Stimulated activated CD8-positive, alpha-beta memory T cell treated with anti-CD3 and anti-CD28 coated beads, Interleukin-7, amount 100 ng/mL, for 48 hours (primary cell): ENCODE data around the gene GPR15LG.
"Not testable (repeated sequence)": the region's sequence is repeated elsewhere in the genome, so short reads cannot be mapped to it uniquely, and the experiment has no call there.

Source experiments
- DNase-seq, 2 donors: peaks; one replicate each; pipeline ENCODE4 v3.0.0-alpha.2; 2020; ENCODE audit warnings: low read depth in 1 of 2; ENCODE audit errors: extremely low read depth in 1 of 2

GPR15LG gene

DNA sequence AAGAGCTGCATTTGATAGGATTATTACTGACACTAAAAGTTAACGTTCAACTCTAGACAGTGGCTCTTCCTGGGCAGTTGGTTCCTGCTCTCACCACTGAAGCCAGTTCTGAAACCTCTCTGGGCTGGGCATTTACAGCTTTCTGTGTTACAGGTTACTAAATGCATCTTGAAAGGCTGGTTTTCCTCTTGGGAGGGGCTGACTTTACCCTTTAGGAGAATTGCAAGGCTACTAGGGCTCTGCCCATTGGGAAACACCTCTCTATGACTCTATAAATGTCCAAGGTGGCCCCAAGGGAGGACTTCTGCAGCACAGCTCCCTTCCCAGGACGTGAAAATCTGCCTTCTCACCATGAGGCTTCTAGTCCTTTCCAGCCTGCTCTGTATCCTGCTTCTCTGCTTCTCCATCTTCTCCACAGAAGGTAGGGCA is at the start of gene GPR15LG:
GPR15LG (plus strand) TSS at position 301 of the 429 bp plus-strand sequence; CDS start at position 352, 51 bp downstream.
- DNase-seq, result no peak

DNA sequence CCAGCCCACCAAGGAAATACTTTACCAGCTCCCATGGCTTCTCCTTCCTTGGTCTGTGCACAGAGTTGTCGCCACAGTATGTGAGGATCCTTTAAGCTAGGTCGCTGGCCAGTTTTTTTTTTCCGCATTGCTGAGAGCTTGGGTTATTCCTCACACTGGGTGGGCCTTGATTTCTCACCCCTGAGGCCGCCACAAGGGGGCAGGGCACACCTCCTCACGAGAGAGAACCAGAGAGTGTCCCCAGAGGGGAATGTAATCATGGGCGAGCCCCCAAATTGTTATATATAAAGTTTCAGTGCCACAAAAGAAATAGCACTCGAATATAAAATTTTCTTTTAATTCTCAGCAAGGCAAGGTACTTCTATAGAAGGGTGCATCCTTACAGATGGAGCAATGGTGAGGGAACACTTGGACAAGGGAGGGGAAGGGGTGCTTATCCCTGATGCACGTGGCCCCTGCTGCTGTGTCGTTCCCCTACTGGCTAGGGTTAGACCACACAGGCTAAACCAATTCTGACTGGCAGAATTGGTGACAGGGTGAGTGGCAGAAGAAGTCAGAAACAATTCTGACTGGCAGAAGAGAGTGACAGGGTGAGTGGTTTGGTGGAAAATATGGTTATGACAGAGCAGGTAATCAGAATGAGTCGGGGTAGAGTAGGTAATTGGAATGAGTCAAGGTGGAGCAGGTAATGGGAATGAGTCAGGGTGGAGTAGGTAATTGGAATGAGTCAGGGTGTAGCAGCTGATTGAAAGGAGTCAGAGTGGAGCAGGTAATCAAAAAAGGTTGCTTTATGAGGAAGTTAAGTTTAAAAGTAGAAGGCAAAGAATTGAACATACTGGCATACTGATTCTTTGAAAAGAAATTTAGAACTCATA is 47.5 kb upstream of the GPR15LG start:
- not testable (repeated sequence) for DNase-seq

DNA sequence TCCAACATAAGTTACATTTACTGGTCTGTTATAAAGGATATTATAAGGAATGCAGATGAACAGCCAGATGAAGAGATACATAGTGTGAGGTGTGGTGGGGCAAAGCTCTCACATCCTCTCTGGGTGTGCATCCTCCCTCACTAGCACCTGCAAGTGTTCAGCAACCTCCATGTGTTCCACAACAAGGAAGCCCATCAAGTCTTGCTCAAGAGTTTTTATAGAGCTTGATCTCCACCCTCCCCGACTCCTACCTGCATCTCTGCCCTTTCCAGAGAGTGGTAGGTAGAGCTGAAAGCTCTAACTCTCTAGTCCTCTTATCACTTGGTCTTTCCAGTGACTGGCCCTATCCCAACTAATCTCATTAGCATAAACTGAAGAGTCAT is 46.8 kb upstream of the GPR15LG start:
- no peak for DNase-seq

DNA sequence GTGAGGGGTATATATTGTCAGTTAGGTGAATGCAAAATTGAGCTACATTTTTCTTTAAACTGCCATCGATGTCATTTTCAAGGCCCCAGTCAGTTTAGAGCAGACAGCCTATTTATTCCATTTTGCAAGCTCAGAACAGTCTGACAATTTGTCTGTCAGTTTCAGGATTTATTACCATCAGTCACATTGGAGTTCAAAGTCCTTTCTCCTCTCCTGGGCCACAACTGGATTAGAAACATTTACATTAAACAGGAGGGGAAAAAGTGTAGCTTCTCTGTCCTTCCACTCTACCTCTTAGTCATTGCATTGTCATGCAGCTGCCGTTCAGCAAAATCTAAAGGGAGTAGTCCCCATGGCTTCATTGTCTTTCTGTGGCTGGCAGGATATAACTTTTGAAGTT is 37.8 kb upstream of the GPR15LG start:
- no peak for DNase-seq

DNA sequence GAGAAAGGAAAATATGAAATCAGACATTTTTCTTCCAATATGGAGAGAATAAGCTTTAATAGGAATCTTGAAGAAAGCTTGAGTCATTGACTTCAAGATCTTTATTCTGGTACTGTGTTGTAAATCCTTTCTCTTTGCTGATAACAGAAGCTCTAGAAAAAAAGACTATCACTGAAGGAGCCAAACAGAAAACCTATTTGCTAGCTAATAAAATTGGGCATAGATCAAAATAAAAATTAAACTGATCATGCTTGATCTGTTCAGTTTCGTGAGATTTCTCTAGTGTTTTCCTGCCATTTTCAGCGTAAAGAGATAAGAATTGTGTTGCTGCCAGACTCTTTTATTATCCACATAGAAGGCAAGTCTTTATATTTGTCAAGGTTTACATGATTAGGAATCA is 35.8 kb upstream of the GPR15LG start:
- no peak for DNase-seq

DNA sequence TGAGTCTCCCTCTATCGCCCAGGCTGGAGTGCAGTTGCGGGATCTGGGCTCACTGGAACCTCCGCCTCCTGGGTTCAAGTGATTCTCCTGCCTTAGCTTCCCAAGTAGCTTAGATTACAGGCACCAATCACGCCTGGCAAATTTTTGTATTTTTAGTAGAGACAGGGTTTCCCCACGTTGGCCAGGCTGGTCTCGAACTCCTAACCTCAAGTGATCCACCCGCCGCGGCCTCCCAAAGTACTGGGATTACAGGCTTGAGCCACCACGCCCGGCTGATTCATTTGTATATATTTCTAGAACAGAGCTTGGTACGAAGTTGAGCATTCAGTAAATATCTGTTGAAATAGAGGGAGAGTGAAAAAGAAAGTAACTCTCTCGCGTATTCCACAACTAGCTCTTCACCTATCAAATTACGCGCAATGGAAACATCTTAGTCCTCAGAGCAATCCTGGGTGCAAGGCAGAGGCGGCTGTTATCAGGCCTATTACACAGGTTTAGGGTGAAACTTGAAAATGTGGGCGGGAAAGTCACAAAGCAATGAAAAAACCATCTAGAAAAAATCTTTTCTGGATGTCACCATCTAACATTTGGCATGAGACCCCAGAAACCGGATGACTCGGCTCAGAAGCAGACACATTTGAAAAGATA is 35.0 kb upstream of the GPR15LG start:
- DNase-seq, result peak; percentile 18 to 59

DNA sequence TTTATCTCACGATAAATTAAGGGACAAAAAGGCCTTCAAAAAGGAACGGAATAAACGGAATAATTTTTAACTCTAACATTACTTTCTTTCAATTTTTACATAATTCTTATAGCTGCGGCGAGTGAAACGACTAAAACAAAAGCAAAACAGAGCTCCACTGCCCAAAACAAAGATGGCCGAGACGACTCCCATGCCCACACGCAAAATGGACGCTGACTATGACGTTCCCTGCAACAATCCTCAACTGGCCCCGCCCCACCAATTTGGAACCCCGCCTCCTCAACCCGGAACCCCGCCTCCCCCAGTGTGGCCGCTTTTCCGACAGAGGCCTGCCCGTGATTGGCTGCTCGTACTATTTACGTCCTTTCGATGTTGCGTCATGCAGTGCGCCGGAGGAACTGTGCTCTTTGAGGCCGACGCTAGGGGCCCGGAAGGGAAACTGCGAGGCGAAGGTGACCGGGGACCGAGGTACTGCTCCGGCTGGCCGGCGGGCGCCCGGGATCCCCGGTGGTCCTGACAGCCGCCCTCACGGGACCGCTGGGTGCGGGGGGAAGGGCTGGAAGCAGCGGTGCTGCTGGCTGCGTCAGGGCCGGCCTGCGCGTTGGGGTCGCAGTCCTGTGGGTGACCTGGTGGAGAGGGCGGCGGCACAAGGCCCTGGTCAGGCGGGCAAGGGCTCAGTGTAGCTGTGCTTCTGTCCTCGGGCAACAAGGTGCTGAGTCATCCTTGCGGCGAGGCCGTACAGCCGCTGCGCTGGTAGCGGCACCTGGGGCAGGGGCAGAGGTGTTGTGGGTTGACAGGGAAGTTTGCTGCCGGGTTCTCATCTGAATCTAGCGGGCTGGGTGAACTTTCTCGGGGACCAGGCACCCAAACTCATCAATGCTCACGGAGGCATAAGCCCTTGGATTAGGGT is 34.2 kb upstream of the GPR15LG start, which contains the start of gene GHITM:
GHITM (plus strand) TSS at position 384 of the 910 bp plus-strand sequence. CDS start 1,992 bp downstream, outside the sequence.
- peak; percentile 94 to 97 for DNase-seq

DNA sequence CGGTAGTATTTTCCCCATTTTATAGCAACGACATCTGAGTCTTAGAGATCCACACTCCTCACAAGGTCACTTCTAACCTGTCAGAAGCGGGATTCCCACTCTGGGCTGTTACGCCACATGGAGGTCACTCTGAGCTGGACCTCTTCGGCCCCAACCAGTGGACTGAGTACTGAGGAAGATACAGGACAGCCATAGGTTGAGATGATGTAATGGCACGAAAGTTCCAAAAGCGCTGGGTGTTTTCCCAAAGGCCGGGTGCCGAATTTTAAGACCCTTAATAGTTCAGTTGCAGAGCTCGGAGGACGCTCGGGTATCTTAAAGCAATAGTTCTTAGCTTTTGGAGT is 33.6 kb upstream of the GPR15LG start:
- DNase-seq, result no peak

DNA sequence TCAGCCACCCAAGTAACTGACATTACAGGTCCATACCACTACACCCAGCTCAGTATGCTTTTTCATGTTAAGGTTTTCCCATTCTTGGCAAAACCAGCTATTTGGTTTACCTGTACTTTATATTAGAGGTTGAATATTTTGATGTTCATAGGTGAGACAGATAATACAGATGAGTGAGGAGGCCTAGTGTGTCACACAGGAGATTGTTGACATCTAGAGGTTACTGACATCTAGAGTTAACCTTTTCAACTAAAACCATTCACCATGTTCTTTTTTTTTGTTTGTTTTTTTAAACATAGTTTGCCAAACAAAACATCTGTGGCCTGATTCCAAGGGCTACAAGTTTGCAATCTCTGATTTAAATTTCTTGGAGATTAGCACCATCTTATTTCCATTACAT is 26.3 kb upstream of the GPR15LG start:
- no peak for DNase-seq

DNA sequence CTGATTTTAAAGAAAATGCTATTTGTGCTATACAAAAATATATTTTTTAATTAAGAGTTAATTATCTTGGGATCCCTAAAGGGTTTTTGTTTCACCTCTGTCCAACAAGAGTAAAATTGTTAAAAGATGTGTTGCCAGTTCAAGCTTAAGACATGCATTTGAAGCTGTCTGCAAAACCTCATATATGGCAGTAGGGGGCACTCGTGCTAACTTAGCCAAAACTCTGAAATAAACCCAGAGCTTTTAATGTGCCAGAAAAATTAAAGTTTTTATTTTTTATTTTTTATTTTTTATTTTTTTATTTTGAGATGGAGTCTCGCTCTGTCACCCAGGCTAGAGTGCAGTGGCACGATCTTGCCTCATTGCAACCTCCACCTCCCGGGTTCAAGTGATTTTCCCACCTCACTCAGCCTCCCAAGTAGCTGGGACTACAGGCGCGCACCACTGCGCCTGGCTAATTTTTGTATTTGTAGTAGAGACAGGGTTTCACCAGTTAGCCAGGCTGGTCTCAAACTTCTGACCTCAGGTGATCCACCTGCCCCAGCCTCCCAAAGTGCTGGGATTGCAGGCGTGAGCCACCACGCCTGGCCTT is 25.5 kb upstream of the GPR15LG start:
- DNase-seq, result not testable (repeated sequence)

DNA sequence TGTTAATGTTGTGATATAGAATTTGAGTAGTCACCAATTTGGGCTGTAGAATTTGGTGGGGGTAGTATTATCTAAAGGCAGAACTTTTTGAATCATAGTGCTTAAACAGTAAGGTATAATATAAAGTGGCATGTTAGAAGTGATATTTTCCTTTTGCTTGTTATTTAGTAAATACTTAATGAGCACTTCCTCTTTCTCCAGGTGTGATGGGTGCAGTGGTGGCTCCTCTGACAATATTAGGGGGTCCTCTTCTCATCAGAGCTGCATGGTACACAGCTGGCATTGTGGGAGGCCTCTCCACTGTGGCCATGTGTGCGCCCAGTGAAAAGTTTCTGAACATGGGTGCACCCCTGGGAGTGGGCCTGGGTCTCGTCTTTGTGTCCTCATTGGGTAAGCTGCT is 23.7 kb upstream of the GPR15LG start:
- no peak for DNase-seq

DNA sequence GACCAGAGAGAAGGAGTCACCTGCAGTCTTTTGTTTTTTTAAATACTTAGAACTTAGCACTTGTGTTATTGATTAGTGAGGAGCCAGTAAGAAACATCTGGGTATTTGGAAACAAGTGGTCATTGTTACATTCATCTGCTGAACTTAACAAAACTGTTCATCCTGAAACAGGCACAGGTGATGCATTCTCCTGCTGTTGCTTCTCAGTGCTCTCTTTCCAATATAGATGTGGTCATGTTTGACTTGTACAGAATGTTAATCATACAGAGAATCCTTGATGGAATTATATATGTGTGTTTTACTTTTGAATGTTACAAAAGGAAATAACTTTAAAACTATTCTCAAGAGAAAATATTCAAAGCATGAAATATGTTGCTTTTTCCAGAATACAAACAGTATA is 20.8 kb upstream of the GPR15LG start:
- no peak for DNase-seq

DNA sequence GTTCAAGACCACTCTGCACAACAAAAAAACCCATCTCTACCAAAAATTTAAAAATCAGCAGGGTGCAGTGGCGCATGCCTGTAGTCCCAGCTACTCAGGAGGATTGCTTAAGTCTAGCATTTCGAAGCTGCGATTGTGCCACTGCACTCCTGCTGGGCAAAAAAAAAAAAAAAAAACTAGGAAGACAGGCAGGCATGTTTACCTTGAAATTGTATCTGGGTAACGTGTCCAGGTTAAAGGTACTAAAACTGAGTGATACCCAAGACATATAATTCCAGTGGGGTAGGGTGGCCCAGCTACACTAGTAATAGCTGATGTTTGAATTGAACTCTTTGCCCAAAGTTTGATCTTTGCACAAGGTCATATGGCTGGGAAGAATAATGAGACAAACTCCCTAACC is 18.1 kb upstream of the GPR15LG start:
- DNase-seq, result no peak

DNA sequence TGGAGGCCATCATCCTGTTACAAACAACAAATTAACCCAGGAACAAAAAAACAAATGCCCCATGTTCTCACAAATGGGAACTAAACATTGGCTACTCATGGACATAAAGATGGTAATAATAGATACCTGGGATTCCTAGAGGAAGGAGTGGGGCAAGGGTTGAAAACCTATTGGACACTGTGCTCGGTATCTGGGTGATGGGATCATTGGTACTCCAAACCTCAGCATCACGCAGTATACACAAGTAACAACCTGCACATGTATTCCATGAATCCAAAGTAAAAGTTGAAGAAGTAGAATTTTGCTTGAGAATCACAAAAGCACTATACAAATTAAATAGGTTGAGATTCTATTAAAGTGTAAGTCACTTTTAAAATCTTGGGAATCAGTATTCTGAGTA is 17.6 kb upstream of the GPR15LG start:
- no peak for DNase-seq

DNA sequence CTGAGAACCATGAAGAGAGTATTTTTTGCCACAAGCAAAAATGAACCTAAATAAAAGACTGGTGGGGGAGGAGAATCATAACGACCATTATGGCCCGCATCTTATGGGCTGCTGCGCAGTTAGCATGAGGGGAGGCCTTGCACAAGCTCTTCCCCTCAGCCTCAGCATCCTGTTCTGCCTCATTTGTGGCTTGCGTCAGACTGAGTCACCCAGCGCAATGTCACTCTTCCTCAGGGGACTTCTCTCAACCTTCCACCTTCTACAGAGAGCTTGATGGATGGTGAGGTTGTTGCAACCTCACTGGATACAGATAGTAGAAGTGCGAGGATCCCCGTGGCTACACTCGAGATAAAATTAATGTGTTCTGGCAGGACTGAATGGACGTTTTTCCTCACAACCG is 16.8 kb upstream of the GPR15LG start:
- peak; percentile 28 to 62 for DNase-seq

DNA sequence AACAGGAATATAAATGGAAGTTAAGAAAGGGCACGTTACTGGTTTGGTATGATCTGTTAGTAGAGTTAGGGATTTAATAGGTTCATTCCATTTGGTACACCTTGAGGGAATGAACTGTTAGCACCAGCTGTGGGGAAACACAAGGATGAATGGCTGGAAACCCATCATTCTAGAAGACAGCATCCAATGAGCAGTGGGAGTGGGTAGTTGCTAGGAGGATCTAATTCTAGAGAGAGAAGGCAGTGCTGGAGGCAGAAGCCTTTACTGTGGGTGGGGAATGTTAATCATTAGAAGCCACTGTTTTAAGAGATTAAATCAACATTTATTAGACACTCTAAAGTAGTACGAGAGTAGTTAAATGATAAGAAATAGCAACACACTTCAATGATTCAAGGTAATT is 15.5 kb upstream of the GPR15LG start:
- DNase-seq, result no peak

DNA sequence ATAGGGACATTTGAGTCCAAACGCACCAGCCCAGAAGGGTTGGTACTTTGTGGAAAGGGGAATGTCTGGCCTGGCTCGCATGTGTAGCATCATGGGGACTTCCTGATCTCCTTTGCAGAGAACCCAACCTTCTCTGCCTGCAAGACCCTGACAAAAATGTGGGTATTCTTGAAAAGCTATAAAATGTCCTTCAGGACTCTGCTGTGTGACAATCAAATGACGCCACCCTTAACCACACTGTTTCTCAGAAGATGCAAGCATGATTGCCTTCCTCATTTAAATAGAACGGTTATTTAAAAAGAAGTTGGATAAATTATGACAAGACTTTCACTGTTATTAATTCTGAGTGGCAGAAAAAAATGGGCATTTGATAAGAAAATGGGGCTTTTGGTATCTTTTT is 15.1 kb upstream of the GPR15LG start:
- DNase-seq, result no peak

DNA sequence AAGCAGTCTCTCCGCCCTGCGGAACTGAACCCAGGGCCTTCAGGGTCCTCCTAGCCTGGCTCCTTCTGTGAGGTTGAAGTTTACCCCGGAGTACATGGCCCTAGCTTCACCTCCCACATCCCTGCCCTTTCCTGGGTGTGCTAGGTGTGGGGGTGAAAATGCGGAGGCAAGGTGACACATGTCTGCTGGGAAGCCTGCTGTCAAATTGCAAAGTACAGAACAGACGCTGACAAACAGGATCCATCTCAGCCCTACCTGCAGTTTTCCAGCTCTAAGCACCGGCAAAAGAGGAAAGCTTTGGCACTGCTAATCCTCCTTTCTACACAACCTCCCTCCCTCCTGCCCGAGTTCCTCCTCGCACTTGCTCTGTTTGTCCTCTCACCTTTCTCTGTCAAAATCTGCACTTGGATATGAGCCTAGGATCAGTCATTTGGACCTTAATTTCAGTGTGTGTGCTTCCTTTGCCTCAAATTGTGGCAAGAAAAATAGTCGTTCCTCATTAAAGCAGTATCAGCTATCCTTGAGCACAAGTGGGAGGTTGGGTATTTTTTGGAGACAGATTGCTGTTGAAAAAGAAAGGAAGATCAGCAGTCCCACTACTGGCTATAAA is 14.4 kb upstream of the GPR15LG start:
- DNase-seq, result no peak

DNA sequence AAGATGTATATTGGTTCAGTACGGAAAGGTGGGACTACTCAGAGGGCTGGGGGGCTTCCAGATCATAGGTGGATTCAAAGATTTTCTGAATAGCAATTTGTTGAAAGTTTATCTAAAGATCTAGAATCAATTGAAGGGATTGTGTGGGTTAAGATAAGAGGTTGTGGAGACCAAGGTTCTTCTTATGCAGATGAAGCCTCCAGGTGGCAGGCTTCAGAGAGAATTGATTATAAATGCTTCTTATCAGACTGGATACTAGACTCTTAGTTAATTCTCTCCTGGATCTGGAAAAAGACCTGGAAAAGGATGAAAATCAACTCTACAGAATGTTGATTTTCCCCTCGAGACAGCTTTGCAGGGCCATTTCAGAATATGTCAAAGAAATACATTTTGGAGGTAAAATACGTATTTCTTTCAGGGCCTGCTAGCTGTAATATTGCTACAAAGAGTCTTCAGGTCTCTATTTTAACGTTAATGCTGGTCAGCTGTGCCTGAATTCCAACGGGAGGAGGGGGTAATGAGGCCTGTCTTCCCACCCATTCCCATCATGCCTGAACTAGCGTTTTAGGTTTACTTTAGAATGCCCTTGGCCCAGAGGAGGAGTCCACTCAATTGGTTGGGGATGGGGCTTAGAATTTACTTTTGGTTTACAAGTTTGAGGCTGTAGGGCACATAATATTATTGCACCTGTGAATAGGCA is 12.8 kb upstream of the GPR15LG start:
- DNase-seq, result no peak

DNA sequence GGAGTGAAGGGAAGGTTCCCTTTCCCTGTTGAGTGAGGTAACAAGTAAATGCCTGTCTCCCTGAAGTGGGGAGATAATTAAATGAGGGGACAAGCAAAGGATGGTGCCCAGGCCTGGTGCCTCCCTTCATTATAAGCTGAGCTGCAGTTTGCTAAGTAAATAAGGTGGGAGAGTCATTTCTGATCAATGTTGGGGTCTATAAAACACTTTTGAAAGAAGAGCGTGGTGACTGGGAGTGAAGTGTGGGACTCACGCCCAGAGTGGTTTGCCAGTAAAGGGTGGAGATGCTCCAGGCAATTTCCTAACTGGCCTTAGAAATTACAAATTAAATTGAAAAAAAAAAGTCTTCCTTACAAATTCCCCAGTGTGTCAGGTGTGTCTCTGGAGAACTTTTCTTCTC is 9.6 kb upstream of the GPR15LG start:
- DNase-seq, result no peak
